GM18909 (cell line): ENCODE measurements around the gene TMEM192.
"Not testable (repeated sequence)": the region's sequence is repeated elsewhere in the genome, so short reads cannot be mapped to it uniquely, and the experiment has no call there.

Source experiments
- ATAC-seq: cut with Tn5 transposase; IDR thresholded peaks from one replicate; pipeline ENCODE4 v1.9.1; 2021; ENCODE audit warnings: mild to moderate bottlenecking; ENCODE audit not compliant: unreplicated experiment, poor library complexity

Gene TMEM192

DNA sequence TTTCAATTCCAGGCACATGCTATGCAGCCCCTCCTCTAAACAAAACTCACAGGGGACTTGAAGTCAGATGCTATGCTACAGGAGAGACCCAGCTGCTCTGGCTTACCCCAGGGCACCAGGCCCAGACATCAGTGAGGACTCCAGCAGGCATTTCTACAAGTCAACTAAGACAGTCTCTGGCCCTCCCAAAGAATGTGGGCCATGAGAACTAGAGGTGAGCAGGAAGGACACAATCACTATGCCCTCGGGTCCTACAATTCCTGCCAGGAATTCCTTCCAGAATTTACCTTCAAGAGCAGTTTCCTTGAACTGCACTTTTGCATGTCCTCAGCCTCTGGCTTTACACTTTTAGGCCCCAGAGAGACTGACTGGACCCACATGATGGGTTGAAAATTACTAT, 17.4 kb downstream of the TMEM192 start:
- no peak for ATAC-seq

DNA sequence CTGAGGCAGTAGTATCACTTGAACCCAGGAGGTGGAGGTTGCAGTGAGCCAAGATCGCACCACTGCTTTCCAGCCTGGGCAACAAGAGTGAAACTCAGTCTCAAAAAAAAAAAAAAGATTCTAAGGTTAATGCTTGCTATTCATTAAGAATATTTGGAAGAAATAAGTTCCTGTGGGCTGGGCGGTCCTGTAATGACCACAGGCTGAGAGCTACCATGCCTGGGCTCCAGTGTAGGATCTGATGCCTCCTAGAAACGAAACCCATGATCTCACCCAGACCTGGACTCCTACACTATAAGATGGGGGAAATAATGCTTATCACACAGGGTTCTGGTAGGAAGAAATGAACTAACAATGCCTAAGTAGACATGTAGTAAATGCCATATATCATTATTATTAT, 17.8 kb downstream of the TMEM192 start:
- no peak for ATAC-seq

DNA sequence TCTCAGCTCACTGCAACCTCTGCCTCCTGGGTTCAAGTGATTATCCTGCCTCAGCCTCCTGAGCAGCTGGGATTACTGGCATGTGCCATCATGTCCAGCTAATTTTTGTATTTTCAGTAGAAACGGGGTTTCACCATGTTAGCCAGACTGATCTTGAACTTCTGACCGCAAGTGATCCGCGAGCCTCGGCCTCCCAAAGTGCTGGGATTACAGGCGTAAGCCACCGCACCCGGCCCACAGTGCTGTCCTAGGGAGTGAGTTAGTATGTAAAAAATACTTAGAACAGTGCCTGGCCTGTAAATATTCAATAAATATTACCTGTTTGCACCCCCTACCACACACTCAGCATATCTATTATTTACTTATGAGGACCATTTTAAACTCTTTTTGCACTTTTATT, 20.5 kb downstream of the TMEM192 start:
- not testable (repeated sequence) for ATAC-seq

DNA sequence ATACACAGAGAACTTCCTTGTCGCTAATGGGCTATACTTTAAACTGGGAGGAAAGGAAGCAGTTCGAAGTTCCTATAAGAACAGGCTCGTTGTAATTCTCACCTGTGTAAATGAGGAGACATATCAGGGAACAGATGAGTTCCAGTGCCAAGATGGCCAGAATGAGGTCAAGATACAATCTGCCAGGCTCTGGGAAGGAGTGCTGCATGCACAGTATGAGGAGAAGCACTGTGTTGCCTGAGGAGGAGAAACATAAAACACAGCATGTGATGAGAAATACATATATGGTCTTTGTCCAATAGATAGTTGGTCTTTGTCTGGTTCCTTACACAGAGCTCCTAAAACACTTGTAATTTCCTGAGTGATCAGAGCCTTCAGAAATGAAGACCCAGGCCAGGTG, 24.3 kb downstream of the TMEM192 start:
- no peak for ATAC-seq

DNA sequence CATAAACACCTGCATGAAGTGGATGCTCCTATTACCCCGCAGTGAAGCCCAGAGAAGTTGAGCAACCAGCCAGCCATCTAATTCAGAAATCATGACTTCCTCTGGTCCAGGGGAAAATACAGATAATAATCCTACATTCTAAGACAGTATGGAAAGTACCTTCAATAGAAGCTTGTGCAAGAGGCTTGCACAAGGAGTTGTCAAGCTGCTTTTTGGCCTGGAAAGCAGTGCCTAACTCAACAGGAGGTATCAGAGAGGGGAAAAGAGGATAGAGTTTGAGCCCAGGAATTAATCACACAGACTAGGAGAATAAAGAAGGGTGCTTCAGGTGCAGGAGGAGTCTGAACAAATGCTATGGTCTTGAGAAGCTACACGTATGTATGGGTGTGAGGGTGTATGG, 26.7 kb downstream of the TMEM192 start:
- ATAC-seq = no peak

DNA sequence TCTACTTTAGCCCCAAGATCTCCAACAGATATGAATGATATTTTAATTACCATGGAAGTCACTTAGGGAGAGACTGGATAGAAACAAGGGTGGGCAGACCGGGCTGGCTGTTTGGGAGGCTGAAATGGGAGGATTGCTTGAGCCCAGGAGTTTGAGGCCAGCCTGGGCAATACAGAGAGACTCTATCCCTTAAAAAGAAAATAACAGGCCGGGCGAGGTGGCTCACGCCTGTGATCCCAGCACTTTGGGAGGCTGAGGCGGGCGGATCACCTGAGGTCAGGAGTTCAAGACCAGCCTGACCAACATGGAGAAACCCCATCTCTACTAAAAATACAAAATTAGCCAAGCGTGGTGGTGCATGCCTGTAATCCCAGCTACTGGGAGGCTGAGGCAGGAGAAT, 27.9 kb downstream of the TMEM192 start:
- ATAC-seq = not testable (repeated sequence)

DNA sequence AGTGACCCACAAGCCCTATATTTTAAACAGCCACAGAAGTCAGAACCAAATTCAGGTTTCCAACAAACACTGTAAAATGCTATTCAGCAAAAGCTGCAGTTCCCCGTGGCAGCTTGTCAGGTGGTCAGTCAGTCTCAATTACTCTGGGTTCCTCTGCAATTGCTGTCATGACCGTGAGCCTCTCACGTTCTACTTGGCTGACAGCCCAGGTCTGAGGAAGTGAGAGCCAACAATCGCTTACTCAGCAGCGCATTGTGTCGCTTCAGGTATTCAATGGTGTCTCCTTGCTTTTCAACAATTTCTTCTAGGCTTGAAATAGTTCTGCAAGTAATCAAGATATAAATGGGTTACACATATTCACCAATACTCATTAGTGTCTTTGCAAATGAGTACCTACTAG, 33.2 kb downstream of the TMEM192 start:
- no peak for ATAC-seq

DNA sequence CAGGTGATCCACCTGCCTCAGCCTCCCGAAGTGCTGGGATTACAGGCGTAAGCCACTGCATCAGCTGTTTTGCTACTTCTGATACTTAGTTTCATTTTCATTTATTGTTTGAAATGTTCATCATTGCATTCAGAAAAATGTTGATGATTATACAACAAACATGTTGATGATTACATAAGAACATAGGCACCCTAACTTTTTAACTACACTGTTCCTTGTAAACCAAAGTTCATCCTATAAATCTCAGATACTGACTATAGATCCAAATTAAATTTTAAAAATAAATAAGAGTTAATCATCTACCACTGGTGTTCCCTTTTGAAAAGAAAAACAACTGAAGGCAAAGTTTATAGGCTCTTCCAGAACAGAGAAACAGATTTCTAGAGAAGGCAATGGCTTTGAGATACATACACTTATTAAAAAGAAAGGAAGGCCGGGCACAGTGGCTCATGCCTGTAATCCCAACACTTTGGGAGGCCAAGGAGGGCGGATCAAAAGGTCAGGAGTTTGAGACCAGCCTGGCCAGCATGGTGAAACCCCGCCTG, 35.6 kb downstream of the TMEM192 start:
- ATAC-seq = no peak

DNA sequence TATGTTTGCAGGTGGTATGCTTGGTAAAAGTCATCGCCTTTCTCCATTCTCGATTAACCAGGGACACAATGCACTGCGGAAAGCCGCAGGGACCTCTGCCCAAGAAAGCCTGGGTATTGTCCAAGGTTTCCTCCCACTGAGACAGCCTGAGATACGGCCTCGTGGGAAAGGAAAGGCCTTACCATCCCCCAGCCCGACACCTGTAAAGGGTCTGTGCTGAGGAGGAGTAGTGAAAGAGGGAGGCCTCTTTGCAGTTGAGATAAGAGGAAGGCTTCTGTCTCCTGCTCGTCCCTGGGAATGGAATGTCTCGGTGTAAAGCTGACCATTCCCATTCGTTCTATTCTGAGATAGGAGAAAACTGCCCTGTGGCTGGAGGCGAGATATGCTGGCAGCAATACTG, 39.3 kb downstream of the TMEM192 start:
- not testable (repeated sequence) for ATAC-seq

DNA sequence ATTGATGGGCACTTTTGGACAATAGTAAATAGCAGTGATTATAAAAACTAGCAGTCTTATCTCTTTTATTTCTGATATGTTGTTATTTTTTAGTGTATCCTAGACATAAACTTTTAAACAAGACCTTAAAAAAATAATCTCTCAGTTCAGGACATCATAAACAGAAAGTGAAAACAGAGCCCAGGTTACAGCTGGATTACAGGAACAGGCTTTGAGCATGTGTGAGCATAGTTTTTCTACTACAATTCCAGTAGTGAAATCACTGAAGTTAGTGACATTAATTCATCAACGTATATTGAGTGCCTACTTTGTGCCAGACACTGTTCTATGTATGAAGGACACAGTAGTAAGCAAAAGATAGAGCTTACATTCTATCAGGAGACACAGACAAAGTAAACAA, 42.1 kb downstream of the TMEM192 start:
- no peak for ATAC-seq

DNA sequence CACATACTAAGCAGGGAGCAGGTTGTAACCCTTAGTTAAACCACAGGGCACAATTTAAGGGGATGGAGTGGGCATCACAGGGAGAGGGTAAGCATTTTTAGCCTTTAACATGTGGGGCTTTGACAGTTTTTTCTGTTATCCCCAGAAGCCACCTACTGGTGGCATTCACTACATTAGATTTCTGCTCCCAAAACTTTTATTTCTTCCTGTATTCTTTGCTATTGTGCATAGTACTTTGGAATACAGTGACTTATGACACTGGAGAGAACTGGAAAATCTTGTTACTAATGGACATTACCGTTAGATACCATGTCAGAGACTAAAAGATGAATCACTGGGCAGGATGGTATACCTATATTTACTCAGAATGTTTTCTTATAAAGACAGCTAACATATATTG, 51.7 kb downstream of the TMEM192 start:
- no peak for ATAC-seq

DNA sequence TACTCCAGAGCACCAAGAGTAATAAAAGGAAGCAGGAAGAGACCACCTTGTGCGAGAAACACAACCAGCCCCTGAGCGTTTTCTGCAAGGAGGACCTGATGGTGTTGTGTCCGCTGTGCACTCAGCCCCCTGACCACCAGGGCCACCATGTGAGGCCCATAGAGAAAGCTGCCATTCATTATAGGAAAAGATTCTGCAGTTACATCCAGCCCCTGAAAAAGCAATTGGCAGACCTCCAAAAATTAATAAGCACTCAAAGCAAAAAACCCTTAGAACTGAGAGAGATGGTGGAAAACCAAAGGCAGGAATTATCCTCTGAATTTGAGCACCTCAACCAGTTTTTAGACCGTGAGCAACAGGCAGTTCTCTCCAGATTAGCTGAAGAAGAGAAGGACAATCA, 53.3 kb downstream of the TMEM192 start:
- no peak for ATAC-seq

DNA sequence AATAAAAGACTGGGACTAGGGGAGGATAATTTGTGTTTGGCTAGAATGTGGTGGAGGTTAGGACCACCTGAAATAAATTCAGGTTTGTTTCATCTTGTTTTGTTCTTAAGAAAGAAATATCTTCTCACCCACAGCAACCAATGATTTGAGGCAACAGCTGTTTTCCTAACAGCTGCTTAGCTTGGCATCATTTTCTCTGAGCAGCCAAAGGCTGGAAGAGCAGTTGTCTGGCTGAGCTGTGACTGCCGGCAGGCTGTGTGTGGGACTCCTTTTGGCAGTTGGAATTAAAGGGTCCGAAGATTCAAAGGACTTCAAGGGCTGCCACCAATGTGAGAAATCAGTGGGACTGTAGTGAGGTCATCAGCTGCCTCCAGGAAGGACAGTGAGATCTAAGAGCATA, 54.0 kb downstream of the TMEM192 start:
- ATAC-seq = no peak

DNA sequence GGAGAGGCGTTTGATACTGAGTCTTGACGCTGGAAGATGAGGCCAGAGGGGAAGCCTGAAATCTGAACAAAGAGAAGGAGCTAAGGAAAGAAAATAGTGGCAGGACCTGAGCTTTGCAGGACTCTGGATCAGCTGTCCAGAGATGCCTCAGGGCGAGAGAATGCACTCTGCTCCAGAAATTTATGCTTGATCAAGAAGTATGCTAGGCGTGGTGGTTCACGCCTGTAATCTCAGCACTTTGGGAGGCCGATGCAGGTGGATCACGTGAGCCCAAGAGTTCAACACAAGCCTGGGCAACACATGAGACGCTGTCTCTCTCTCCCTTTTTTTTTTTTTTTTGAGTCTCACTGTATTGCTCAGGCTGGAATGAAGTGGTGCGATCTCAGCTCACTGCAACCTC, 57.1 kb downstream of the TMEM192 start:
- ATAC-seq = no peak

DNA sequence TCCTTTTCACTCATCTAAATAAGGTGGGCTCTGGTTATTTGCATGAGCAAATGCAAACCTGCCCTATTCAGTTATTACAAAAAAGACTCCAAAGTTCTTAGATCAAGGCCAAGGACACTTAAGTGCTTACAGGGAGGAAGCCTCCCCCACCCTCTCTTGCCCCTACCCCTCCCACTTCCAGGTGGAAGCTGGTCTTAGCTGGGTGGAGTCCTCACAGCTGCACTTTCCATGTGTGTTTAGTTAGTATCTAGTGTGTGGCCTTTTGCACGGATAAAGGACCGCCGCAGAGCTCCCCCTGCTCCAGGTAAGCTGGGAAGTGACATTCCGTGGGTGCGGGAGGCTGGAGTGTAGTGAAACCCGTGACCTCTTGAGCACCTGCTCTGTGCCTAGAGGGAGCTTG, 59.0 kb downstream of the TMEM192 start, which contains the start of gene TRIM75:
Gene TRIM75 (plus strand): TSS at position 222 of the 400 bp plus-strand sequence. CDS start 5,282 bp downstream, outside the sequence.
- ATAC-seq = no peak

DNA sequence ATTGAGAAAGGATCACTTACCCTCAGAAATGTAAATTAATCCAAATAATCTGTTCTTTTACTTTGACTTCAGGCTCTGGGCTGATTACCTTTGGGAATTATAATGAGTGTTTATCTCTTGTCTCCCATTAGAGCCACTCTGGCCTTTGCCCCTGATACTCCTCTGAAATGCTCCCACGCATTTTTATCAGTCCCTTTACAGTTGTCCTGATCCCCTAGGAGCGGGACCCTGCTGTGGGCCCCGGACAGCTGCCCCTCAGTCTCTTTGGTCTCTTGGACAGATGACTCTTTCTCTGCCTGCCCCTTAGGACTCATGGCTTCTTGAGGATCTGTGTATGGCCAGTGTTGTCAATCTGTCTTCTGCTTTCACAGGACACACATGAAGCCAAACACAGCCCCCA, 60.0 kb downstream of the TMEM192 start:
- ATAC-seq = no peak

DNA sequence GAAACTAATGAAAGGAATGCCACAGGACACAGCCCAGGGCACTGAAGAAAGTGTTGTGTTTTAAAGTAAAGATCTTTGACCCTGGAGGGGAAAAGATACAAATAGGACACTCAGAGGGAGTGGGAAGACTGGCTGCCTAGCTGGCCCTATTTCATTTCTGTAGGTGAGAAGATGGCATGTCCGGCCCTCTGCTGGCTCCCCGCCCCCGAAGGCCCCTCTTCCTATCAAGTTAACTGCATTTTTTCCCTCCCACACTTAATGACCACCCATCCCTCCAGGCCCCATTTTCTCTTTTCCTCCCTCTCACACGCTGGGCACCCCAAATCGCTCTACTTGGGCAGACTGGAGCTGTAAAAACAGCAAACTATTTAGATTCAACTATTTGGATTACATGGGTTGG, 64.5 kb downstream of the TMEM192 start:
- no peak for ATAC-seq

DNA sequence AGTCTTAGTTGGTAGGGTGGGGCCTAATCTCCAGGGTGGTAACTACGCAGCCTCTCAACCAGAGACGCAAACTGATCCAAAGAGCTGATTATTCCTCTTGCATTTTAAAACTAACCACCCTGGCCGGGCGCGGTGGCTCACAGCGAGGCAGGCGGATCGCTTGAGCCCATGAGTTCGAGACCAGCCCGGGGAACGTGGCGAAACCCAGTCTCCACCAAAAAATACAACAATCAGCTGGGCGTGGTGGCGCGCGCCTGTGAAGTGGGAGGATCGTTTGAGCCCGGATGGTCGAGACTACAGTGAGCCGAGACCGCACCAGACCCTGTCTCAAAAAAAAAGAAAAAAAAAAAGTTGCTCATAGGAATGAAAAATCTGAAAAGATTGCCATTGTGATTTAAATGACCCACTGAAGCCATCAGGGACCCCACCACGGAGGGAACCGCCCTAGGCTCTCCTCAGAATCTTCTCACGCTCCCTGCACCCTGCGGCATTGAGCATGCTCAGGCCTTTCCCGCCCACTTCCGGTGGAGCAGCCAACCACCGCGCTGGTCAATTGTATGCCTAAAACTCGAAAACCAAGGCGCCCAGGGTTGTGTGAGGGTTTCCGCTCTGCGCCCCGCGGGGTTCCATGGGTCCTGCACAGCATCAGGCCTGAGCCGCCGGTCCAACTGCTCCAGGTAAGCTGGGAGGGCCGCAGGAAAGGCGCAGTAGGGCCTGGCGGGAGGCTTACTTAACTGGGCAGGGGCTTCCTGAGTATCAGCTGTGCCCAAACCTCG, 81.0 kb downstream of the TMEM192 start, which contains the start of gene TRIM60:
Gene TRIM60 (plus strand): TSS at position 564 of the 776 bp plus-strand sequence. CDS start 8,074 bp downstream, outside the sequence.
- no peak for ATAC-seq

DNA sequence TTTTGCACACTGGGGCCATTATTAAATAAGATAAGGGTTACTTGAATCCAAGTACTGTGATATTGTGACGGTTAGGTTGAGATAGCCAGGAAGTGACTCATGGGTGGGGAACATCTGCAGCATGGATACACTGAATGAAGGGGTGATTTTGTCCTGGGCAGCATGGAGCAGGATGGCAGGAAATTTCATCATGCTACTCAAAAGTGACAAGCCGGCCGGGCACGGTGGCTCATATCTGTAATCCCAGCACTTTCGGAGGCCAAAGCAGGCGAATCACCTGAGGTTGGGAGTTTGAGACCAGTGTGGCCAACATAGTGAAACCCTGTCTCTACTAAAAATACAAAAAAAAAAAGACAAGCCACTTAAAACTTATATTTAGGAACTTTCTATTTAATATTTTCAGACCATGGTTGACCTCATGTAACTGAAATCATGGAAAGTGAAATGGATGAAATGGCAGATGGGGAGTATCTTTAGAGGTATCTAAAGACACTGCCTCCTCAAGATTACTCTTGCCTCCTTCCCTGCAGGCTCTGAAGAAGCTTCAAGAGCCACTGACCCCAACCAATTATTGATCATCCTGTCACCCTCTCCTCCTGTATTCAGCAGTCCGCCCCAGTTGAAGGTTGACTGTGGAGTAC, 84.8 kb downstream of the TMEM192 start:
- no peak for ATAC-seq

DNA sequence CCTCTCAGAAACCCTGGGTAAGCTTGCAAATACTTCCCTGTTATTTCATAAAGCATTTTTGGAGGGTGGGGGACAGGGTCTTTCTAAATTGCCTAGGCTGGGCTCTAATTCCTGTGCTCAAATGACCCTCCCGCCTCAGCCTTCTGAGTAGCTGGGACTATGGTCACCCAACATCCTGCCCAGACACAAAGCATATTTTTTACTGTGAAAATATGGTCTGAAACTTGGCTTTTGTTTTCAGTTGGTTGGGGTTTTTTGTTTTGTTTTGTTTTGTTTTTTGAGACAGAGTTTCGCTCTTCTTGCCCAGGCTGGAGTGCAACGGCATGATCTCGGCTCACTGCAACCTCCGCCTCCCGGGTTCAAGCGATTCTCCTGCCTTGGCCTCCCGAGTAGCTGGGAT, 86.9 kb downstream of the TMEM192 start:
- not testable (repeated sequence) for ATAC-seq
